GM12873 (cell line): ENCODE data around the gene SENP3.

Source experiments
- TF ChIP-seq, protein P1 (sequence below): IDR thresholded peaks from 2 replicates; pipeline ENCODE4 v1.5.1; 2012; ENCODE audit warnings: low read depth, mild to moderate bottlenecking, moderate library complexity, low read length, control low read depth; ENCODE audit not compliant: insufficient read depth; ENCODE audit errors: missing control alignments

Gene SENP3

DNA sequence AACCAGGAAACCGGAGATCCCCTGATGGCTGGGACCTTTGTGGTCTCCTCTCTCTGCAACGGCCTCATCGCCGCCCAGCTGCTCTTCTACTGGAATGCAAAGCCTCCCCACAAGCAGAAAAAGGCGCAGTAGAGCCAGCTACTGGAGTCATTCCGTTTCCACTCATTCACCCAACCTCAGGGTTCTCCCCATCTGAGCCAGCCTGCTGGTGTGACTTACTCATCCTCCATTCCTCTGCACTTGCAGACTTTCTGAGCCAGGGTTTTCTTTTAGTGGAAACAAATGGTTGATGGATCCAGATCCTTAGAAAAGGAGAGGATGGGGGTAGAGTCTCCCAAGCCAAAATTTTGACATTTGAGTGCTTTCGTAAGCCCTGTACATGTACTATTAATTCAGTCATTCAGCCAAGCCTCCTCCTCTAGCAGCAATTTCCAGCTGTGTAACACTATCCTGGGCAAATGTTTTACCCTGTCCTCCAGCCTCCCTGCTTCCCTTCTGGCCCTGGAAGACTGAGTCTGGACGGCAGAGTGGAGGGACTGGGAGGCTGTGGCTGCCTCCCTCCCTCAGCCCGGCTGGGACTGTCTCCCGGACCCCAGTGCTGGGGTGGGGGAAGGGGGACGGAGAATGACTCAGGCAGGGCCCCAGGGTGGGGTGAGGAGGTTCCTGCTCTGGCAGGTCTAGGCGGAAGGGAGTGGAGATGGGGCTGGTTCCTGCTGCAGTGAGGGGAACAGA lies 25.9 kb downstream of the SENP3 start:
- TF ChIP-seq, protein P1, sequence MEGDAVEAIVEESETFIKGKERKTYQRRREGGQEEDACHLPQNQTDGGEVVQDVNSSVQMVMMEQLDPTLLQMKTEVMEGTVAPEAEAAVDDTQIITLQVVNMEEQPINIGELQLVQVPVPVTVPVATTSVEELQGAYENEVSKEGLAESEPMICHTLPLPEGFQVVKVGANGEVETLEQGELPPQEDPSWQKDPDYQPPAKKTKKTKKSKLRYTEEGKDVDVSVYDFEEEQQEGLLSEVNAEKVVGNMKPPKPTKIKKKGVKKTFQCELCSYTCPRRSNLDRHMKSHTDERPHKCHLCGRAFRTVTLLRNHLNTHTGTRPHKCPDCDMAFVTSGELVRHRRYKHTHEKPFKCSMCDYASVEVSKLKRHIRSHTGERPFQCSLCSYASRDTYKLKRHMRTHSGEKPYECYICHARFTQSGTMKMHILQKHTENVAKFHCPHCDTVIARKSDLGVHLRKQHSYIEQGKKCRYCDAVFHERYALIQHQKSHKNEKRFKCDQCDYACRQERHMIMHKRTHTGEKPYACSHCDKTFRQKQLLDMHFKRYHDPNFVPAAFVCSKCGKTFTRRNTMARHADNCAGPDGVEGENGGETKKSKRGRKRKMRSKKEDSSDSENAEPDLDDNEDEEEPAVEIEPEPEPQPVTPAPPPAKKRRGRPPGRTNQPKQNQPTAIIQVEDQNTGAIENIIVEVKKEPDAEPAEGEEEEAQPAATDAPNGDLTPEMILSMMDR = no peak

DNA sequence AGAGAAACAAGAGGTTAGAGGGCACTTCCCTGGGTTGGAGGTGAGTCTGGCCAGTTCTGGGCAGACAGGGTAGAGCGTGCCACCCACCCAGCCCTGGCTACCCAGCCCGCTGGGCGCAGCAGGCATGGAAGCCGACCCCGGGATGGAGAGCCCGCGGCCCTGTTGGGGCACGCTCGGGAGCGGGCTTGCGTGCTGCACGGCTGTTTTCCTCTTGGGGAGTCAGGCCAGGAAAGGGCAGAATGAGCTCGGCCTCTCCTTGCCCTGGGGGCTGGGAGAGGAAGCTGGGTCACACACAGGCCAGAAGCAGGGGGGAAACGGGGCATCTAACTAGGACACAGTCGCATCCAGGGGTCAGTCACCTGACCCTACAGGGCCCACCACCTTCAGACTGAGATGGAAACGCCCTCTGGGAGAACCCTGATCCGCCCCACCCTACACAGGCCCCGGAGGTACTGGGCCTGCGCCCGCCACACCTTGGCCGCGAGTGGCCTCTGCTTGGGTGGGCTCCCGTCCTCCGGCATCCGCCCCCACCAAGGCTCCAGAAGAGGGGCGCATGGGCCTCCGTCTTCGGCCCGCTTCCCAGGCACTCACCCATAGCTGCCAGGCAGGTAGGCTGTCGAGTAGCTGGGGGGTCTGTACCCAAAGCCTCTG lies 27.0 kb downstream of the SENP3 start:
- TF ChIP-seq, protein P1 = no peak

DNA sequence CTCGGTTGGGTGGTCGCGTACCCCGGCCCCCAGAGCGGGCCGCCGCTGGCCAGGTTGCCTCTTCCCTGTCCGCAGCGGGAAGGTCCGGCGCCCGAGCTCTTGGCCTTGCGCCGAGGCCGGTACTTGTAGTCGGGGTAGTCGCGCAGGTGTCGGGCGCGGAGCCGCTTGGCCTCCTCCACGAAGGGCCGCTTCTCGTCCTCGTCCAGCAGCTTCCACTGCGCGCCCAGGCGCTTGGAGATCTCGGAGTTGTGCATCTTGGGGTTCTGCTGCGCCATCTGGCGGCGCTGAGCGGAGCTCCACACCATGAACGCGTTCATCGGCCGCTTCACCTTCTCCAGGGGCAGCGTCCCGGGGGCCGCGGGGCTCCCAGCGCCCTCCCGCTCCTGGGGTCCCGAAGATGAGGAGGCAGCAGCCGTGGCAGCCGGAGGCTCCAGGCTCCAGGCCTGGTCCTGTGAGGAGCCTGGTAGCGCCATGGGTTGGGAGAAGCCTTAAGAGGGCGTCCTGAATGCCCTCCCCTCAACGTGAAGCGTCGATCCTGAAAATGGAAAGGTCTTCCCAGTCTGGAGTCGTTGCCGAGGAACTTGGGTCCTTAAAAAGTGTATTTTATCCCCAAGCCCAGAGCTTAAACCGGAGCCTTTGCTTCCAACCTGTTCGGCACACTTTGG lies 27.6 kb downstream of the SENP3 start:
- TF ChIP-seq, protein P1 = peak; percentile 89

DNA sequence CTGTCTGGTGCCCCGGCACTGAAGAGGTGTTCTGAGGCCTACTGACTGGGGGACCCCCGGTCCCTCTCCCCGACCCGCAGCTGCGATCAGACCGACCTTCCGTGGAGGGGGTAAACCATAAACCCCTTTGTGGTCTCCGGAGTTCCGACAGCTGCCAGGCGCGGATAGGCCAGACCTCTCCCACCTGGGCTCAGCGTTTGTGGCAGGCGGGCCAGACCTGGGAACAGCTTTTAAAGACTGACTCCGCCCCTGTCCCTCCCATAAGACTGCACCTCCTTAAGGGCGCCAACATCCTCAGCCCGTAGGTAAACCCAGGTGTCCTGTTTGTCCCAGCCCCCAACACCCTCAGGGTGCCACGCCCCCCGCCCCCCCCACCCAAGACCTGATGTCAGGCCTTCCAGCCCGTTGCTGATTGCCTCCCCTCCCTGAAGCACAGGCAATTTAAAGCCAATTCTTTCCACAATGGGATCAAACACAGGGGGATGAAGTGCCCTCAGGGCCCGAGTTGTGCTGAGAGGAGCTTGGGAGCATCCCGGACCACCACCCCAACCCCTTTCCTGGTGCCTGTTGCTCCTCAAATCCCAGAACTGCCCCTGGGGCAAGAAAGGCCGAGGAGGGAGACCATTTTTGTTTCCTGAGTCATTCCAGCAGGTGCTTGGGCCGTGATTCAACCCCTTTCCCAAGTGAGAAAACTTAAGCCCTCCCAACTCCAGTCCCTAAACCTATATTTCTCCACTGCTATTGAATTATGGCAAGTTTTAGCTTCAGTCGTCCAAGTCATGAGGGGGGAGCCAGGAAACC lies 28.4 kb downstream of the SENP3 start, which contains the start of gene SOX15:
SOX15 (minus strand) TSS at position 204 of the 801 bp plus-strand sequence. CDS start 418 bp downstream, outside the sequence.
- TF ChIP-seq, protein P1 = no peak

DNA sequence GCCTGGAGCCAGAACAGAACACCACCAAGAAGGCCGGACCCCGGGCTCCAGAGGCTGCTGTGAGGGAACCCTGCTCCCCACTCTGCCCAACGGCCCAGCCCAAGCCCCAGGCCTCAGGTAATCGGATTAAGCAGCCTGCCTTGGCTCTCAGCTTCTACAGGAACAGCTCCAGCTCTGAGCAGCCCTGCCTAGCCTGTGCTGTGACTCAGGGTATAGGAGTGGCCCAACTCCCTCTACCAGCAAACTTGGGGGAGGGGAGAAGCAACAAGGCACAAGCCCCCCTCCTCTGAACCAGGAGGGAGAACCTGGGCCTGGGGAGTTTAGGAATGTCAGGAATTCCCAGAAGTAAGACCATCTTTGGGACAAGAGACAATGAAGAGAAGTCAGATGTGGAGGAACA lies 29.0 kb downstream of the SENP3 start:
- TF ChIP-seq, protein P1 = no peak

DNA sequence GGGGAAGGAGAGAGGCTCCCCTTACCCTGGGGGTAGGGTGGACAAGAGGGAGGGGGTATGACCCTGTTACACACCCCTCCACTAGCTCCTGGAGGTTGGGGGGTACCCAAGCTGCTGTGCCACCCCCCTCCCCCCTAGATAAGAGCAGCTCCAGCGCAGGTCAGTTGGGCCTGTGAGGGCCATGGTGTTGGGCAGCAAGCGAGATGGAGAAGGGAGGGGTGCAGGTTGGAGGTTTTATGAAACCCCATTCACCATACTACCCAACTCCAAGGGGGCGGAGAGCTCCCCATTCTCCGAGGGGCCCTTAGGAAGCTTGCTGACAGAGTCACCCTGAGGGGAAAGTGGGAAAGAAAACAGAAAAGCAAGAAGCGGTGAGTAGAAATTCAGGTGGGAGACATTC lies 29.9 kb downstream of the SENP3 start:
- TF ChIP-seq, protein P1 = no peak
